Ascending aorta (tissue), 2 donors: ENCODE data around the gene CPNE1. TPM values are rescaled to one million over a fixed set of nuclear protein-coding genes. Genes with fewer than 3 reads are reported as not detected.

Source experiments
- DNase-seq, 2 donors: peaks; one replicate each; pipeline ENCODE4 v3.0.0-alpha.2; 2019; ENCODE audit warnings: low spot score in 2 of 2
- H3K27ac ChIP-seq, 2 donors: fragments of 200-600 bp; sonication (generic); one replicate each; pipeline ENCODE4 v1.5.1; 2016 to 2017; ENCODE audit warnings: mild to moderate bottlenecking in 1 of 2
- H3K27me3 ChIP-seq: fragments of 200-600 bp; sonication (generic); one replicate; pipeline ENCODE4 v1.5.1; 2017
- H3K36me3 ChIP-seq, 2 donors: fragments of 200-600 bp; sonication (generic); one replicate each; pipeline ENCODE4 v1.5.1; 2016
- H3K4me1 ChIP-seq, 2 donors: fragments of 200-600 bp; sonication (generic); one replicate each; pipeline ENCODE4 v1.5.1; 2016 to 2017; ENCODE audit warnings: mild to moderate bottlenecking in 1 of 2
- H3K4me3 ChIP-seq, 2 donors: fragments of 200-600 bp; sonication (generic); one replicate each; pipeline ENCODE4 v1.5.1; 2016 to 2017; ENCODE audit warnings: mild to moderate bottlenecking in 1 of 2
- H3K9me3 ChIP-seq, 2 donors: fragments of 200-600 bp; sonication (generic); one replicate each; pipeline ENCODE4 v1.5.1; 2016
- intact Hi-C: fragments of 100-400 bp; cut with DNase I; formaldehyde crosslinking; loops from one replicate; pipeline ENCODE4 v1.15.1; 2023
- total RNA-seq: library from RNA; depleted of rRNA; stranded (reverse); fragments of >200 nt; gene quantifications from one replicate; pipeline ENCODE4 v1.1.0, GENCODE V29; 2016
- TF ChIP-seq, protein P1 (sequence below), 3 experiments: fragments of 200-600 bp in 2 of 3; fragments of 450-650 bp in 1 of 3; sonication (generic) in 2 of 3; IDR thresholded peaks; one replicate each; pipeline ENCODE4 v1.5.1; 2016 to 2019; ENCODE audit warnings: antibody characterized with exemption in 3 of 3, mild to moderate bottlenecking in 1 of 3, moderate library complexity in 1 of 3

The CPNE1 gene
- total RNA-seq, 1 donor from 2014 or later, result 208 TPM

DNA sequence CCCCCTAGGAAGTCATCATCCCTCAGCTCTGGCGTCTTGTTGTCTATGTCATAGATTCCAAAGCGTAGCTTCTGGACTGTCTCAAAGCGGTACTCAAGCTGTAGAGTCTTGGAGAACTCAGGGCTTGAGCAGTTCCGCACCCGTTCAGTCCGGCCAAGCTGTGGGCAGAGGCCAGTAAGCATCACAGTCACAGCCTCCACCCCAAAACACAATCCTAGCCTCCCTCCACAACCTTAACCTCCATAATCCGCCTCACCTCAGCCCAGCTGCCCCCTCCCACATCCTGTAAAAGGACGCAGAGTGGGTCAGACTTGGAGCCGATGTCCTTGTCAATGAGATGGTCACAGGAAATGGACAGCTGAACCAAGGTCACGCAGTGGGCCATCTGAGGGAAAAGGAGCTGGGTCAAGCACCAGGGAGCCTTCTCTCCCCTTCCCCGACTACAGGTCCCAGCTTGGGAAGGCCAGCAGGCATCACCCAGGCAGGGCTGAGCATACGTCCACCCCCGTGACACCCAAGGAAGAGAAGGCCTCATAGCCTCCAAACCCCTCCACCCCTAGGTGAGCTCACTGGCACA lies 32.1 kb downstream of the CPNE1 start:
- intact Hi-C loops, result no loop called here
- Histone ChIP-seq H3K27ac (no peak overlapping the region), H3K4me1 (no peaks in the 10 kb centered on the region), H3K36me3 (peaks cover 41 to 50% of the 10 kb centered on the region in 2 donors), H3K4me3 (no peak overlapping the region), H3K27me3 (no peaks in the 10 kb centered on the region), H3K9me3 (no peaks in the 10 kb centered on the region)
- TF ChIP-seq, protein P1, sequence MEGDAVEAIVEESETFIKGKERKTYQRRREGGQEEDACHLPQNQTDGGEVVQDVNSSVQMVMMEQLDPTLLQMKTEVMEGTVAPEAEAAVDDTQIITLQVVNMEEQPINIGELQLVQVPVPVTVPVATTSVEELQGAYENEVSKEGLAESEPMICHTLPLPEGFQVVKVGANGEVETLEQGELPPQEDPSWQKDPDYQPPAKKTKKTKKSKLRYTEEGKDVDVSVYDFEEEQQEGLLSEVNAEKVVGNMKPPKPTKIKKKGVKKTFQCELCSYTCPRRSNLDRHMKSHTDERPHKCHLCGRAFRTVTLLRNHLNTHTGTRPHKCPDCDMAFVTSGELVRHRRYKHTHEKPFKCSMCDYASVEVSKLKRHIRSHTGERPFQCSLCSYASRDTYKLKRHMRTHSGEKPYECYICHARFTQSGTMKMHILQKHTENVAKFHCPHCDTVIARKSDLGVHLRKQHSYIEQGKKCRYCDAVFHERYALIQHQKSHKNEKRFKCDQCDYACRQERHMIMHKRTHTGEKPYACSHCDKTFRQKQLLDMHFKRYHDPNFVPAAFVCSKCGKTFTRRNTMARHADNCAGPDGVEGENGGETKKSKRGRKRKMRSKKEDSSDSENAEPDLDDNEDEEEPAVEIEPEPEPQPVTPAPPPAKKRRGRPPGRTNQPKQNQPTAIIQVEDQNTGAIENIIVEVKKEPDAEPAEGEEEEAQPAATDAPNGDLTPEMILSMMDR (IDR thresholded peaks at IDR 0.05), result no peak
- no peak for DNase-seq

DNA sequence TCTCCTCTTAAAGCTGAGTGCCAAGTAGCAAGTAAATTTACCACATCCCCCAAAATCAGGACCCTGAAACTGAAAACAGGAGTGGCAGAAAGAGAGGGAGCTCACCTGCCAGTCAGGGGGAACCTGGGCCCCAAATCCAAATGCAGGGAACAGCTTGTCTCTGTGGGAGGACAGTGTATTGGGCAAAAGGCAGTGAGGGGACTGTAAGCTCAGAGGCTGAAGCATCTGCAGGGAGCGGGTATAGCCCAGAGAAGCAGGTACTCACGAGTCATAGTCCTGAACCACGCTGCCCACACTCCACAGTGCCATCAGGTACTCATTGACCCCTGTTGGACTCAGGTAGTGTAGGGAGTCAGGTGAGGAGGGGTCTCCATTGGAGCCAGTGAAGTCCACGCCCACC lies 34.1 kb downstream of the CPNE1 start:
- intact Hi-C loops, result no loop called here
- Histone ChIP-seq H3K4me3 (no peak overlapping the region), H3K27me3 (no peaks in the 10 kb centered on the region), H3K9me3 (no peaks in the 10 kb centered on the region), H3K36me3 (peaks cover 60 to 70% of the 10 kb centered on the region in 2 donors), H3K4me1 (no peaks in the 10 kb centered on the region), H3K27ac (no peak overlapping the region)
- DNase-seq, result no peak
- TF ChIP-seq, protein P1 (IDR thresholded peaks at IDR 0.05), result no peak

DNA sequence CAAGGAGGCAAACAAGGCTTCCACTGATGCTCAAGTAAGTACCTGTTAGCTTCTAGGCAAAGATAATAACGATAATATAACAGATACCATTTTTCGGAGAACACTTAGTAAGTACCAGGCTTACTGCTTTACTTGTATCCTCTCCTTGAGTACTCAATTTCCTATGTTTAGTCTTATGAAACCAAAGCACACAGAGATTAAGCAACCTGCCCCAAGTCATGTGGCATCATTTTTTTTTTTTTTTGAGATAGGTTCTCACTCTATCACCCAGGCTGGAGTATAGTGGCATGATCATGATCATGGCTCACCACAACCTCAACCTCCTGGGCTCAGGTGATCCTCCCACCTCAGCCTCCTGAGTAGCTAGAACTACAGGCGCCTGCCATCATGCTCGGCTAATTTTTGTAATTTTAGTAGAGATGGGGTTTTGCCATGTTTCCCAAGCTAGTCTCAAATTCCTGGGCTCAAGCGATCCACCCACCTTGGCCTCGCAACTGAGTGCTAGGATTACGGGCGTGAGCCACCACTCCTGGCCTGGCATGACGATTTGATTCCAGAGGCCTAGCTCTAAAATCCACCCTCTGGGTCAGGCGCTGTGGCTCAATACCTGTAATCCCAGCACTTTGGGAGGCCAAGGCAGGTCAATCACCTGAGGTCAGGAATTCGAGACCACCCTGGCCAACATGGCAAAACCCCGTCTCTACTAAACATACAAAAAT lies 35.1 kb downstream of the CPNE1 start:
- intact Hi-C loops, result no loop called here
- no peak for DNase-seq
- Histone ChIP-seq H3K36me3 (peaks cover 70 to 80% of the 10 kb centered on the region in 2 donors), H3K27me3 (no peaks in the 10 kb centered on the region), H3K27ac (no peak overlapping the region), H3K4me3 (no peak overlapping the region), H3K9me3 (no peaks in the 10 kb centered on the region), H3K4me1 (no peaks in the 10 kb centered on the region)
- TF ChIP-seq, protein P1 (IDR thresholded peaks at IDR 0.05), result no peak

DNA sequence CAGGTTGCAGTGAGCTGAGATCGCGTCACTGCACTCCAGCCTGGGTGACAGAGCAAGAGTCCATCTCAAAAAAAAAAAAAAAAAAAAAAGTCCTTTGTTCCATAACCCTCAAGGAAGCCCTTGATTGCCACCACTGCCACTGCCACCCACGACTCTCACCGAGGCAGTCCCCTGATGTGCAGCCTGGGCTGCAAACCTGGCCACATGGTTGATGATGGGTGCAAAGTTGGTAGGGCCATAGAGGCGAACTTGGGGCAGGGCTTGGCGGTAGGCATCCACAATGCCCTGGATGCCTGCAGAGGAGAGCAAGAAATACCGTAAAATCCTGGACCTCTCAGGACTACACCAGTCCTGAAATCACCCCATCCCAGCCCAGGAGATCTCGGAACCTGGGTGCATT lies 37.6 kb downstream of the CPNE1 start:
- Histone ChIP-seq H3K4me3 (no peak overlapping the region), H3K4me1 (no peaks in the 10 kb centered on the region), H3K27ac (no peak overlapping the region), H3K9me3 (no peaks in the 10 kb centered on the region), H3K36me3 (peaks cover 72 to 74% of the 10 kb centered on the region in 2 donors), H3K27me3 (no peaks in the 10 kb centered on the region)
- intact Hi-C loops, result no loop called here
- no peak for DNase-seq
- TF ChIP-seq, protein P1 (IDR thresholded peaks at IDR 0.05), result no peak

DNA sequence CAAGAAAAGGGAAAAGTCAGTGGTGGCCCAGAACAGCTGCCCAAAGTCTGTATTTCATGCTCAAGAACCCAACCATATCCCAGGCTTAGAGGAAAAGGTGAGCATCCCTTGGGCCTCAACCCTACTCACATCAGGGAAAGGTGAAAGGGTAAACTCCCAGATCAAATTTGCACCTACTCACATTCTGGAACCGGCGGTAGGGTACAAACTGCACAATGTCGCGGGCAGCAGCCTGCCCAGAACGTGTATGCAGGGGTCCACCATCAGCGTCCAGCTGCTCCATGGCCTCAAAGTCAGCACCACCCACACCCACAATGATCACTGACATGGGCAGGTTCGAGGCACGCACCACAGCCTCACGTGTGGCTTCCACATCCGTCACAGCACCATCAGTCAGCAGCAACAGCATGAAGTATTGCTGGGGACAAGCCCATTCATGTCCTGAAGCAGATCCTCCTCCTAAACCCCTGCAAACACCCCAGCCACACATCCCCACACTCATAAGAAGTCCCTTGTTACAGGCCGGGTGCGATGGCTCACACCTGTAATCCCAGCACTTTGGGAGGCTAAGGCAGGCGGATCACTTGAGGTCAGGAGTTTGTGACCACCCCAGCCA lies 38.2 kb downstream of the CPNE1 start:
- no peaks in the 10 kb centered on the region for H3K27me3 ChIP-seq
- TF ChIP-seq, protein P1 (IDR thresholded peaks at IDR 0.05), result no peak
- H3K9me3 ChIP-seq, result no peaks in the 10 kb centered on the region
- no peaks in the 10 kb centered on the region for H3K4me1 ChIP-seq
- DNase-seq, result no peak
- intact Hi-C loops, result no loop called here
- H3K36me3 ChIP-seq, result peaks cover 66 to 68% of the 10 kb centered on the region in 2 donors
- H3K27ac ChIP-seq, result no peak overlapping the region
- no peak overlapping the region for H3K4me3 ChIP-seq
